ENCODE measurements around the gene RASGRP4.

DNA sequence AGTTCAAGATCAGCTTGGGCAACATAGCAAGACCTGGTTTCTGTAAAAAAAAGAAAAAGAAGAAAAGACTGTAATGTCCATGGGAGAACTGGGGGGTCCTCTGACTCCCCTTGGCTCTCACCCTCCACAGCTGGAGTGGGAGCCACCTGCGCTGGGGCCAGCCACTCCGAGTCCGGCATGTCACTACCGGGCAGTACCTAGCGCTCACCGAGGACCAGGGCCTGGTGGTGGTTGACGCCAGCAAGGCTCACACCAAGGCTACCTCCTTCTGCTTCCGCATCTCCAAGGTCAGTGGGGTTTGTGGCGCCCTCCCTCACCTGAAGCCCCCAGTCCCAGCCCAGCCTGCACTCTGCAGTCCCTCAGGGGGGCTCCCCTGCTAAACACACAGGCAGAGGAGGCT is 22.2 kb upstream of the RASGRP4 start:
- TF ChIP-seq POLR2A (IDR thresholded peaks at IDR 0.05; ENCODE audit: borderline replicate concordance, extremely low read depth, insufficient read depth, insufficient read length) (no peak), EZH2 (IDR thresholded peaks at IDR 0.05) (no peak), SIN3A (IDR thresholded peaks at IDR 0.05; ENCODE audit: low read depth) (no peak), YY1 (IDR thresholded peaks at IDR 0.05; ENCODE audit: extremely low read depth, insufficient replicate concordance, low read depth, low read length) (no peak), POLR2AphosphoS5 (IDR thresholded peaks at IDR 0.05; ENCODE audit: low read depth, low read length) (no peak), EZH2phosphoT487 (IDR thresholded peaks at IDR 0.05; ENCODE audit: borderline replicate concordance) (no peak), JUND (IDR thresholded peaks at IDR 0.05) (no peak)
- TF ChIP-seq, protein P1, sequence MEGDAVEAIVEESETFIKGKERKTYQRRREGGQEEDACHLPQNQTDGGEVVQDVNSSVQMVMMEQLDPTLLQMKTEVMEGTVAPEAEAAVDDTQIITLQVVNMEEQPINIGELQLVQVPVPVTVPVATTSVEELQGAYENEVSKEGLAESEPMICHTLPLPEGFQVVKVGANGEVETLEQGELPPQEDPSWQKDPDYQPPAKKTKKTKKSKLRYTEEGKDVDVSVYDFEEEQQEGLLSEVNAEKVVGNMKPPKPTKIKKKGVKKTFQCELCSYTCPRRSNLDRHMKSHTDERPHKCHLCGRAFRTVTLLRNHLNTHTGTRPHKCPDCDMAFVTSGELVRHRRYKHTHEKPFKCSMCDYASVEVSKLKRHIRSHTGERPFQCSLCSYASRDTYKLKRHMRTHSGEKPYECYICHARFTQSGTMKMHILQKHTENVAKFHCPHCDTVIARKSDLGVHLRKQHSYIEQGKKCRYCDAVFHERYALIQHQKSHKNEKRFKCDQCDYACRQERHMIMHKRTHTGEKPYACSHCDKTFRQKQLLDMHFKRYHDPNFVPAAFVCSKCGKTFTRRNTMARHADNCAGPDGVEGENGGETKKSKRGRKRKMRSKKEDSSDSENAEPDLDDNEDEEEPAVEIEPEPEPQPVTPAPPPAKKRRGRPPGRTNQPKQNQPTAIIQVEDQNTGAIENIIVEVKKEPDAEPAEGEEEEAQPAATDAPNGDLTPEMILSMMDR (IDR thresholded peaks at IDR 0.05 in 2 of 3, conservative IDR thresholded peaks at IDR 0.05 in 1 of 3; ENCODE audit: borderline replicate concordance in 1 of 3, insufficient read depth in 1 of 3, low read depth in 2 of 3, low read length in 2 of 3), result no peak
- TF ChIP-seq, protein P2, sequence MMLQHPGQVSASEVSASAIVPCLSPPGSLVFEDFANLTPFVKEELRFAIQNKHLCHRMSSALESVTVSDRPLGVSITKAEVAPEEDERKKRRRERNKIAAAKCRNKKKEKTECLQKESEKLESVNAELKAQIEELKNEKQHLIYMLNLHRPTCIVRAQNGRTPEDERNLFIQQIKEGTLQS (IDR thresholded peaks at IDR 0.05), result no peak
- TF ChIP-seq, protein P3, sequence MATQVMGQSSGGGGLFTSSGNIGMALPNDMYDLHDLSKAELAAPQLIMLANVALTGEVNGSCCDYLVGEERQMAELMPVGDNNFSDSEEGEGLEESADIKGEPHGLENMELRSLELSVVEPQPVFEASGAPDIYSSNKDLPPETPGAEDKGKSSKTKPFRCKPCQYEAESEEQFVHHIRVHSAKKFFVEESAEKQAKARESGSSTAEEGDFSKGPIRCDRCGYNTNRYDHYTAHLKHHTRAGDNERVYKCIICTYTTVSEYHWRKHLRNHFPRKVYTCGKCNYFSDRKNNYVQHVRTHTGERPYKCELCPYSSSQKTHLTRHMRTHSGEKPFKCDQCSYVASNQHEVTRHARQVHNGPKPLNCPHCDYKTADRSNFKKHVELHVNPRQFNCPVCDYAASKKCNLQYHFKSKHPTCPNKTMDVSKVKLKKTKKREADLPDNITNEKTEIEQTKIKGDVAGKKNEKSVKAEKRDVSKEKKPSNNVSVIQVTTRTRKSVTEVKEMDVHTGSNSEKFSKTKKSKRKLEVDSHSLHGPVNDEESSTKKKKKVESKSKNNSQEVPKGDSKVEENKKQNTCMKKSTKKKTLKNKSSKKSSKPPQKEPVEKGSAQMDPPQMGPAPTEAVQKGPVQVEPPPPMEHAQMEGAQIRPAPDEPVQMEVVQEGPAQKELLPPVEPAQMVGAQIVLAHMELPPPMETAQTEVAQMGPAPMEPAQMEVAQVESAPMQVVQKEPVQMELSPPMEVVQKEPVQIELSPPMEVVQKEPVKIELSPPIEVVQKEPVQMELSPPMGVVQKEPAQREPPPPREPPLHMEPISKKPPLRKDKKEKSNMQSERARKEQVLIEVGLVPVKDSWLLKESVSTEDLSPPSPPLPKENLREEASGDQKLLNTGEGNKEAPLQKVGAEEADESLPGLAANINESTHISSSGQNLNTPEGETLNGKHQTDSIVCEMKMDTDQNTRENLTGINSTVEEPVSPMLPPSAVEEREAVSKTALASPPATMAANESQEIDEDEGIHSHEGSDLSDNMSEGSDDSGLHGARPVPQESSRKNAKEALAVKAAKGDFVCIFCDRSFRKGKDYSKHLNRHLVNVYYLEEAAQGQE (IDR thresholded peaks at IDR 0.05; ENCODE audit: low read depth), result no peak
- TF ChIP-seq, protein P4, sequence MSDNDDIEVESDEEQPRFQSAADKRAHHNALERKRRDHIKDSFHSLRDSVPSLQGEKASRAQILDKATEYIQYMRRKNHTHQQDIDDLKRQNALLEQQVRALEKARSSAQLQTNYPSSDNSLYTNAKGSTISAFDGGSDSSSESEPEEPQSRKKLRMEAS (IDR thresholded peaks at IDR 0.05), result no peak

All from HCT116 (cell line).